Vagina (tissue), 2 donors: Measurements from ENCODE around the gene IQGAP3. TPM values are rescaled to one million over a fixed set of nuclear protein-coding genes. Genes with fewer than 3 reads are reported as not detected.

Experiments
- DNase-seq, 2 donors: peaks; one replicate each; pipeline ENCODE4 v3.0.0-alpha.2; 2017; ENCODE audit errors: extremely low spot score in 2 of 2
- H3K27ac ChIP-seq: fragments of 200-600 bp; sonication (generic); one replicate; pipeline ENCODE4 v1.5.1; 2019
- H3K27me3 ChIP-seq: fragments of 200-600 bp; sonication (generic); one replicate; pipeline ENCODE4 v1.5.1; 2019
- H3K36me3 ChIP-seq, 2 donors: fragments of 200-600 bp; sonication (generic); one replicate each; pipeline ENCODE4 v1.5.1; 2017 to 2019
- H3K4me1 ChIP-seq: fragments of 200-600 bp; sonication (generic); one replicate; pipeline ENCODE4 v1.5.1; 2019
- H3K4me3 ChIP-seq, 2 donors: fragments of 200-600 bp; sonication (generic); 1 replicate in 1 of 2; 2 replicates in 1 of 2; pipeline ENCODE4 v1.5.1; 2016 to 2019
- H3K9me3 ChIP-seq: fragments of 200-600 bp; sonication (generic); one replicate; pipeline ENCODE4 v1.5.1; 2019
- CTCF ChIP-seq, 3 experiments: fragments of 450-650 bp in 2 of 3; fragments of 200-600 bp in 1 of 3; sonication (generic) in 1 of 3; IDR thresholded peaks; one replicate each; pipeline ENCODE4 v1.5.1; 2017 to 2019; ENCODE audit warnings: antibody characterized with exemption in 3 of 3, mild to moderate bottlenecking in 2 of 3, moderate library complexity in 2 of 3
- POLR2A ChIP-seq, 2 donors: fragments of 450-650 bp; IDR thresholded peaks; one replicate each; pipeline ENCODE4 v1.6.1; 2017; ENCODE audit warnings: antibody characterized with exemption in 2 of 2, mild to moderate bottlenecking in 2 of 2, moderate library complexity in 2 of 2
- POLR2AphosphoS5 ChIP-seq, 2 donors: sonication (generic); formaldehyde crosslinking; IDR thresholded peaks; one replicate each; pipeline ENCODE4 v1.9.0; 2017; ENCODE audit warnings: antibody characterized with exemption in 2 of 2, mild to moderate bottlenecking in 2 of 2, low read depth in 1 of 2; ENCODE audit not compliant: insufficient read depth in 1 of 2
- intact Hi-C: fragments of 100-400 bp; cut with DNase I; formaldehyde crosslinking; loops from one replicate; pipeline ENCODE4 v1.15.1; 2023
- total RNA-seq: library from RNA; depleted of rRNA; stranded (reverse); fragments of >200 nt; gene quantifications from one replicate; pipeline ENCODE4 v1.2.3, GENCODE V29; 2016

IQGAP3 gene
- total RNA-seq, 1 donor from 2014 or later: 2.9 TPM

- Histone ChIP-seq H3K4me1 (peaks cover 21% of the 10 kb centered on the region), H3K9me3 (no peaks in the 10 kb centered on the region), H3K4me3 (no peak overlapping the region), H3K27ac (no peak overlapping the region), H3K27me3 (no peaks in the 10 kb centered on the region), H3K36me3 (peaks cover 0 to 38% of the 10 kb centered on the region in 2 donors)
- intact Hi-C loops: no loop called here
- TF ChIP-seq CTCF (IDR thresholded peaks at IDR 0.05): no peak
- no peak for TF ChIP-seq POLR2AphosphoS5 (IDR thresholded peaks at IDR 0.05; ENCODE audit: insufficient read depth in 1 of 2, low read depth in 1 of 2)
- TF ChIP-seq POLR2A (IDR thresholded peaks at IDR 0.05): no peak
- DNase-seq: no peak
These were observed 26.5 kb upstream of the IQGAP3 start for GRCh38 chr1:156598731-156599432.

GRCh38 chr1:156598125-156598524 is 25.8 kb upstream of the IQGAP3 start:
- no peak for DNase-seq
- H3K27me3 ChIP-seq: no peaks in the 10 kb centered on the region
- H3K4me3 ChIP-seq: no peak overlapping the region
- intact Hi-C loops: no loop called here
- H3K4me1 ChIP-seq: peaks cover 21% of the 10 kb centered on the region
- no peak for TF ChIP-seq POLR2A (IDR thresholded peaks at IDR 0.05)
- no peak for TF ChIP-seq POLR2AphosphoS5 (IDR thresholded peaks at IDR 0.05; ENCODE audit: insufficient read depth in 1 of 2, low read depth in 1 of 2)
- TF ChIP-seq CTCF (IDR thresholded peaks at IDR 0.05): no peak
- no peaks in the 10 kb centered on the region for H3K9me3 ChIP-seq
- peaks cover 0 to 39% of the 10 kb centered on the region in 2 donors for H3K36me3 ChIP-seq
- H3K27ac ChIP-seq: no peak overlapping the region

GRCh38 chr1:156596426-156596825 is 24.1 kb upstream of the IQGAP3 start:
- H3K36me3 ChIP-seq: peaks cover 0 to 39% of the 10 kb centered on the region in 2 donors
- H3K9me3 ChIP-seq: no peaks in the 10 kb centered on the region
- H3K27ac ChIP-seq: no peak overlapping the region
- H3K4me3 ChIP-seq: no peak overlapping the region
- no peaks in the 10 kb centered on the region for H3K27me3 ChIP-seq
- TF ChIP-seq POLR2AphosphoS5 (IDR thresholded peaks at IDR 0.05; ENCODE audit: insufficient read depth in 1 of 2, low read depth in 1 of 2) (no peak), CTCF (IDR thresholded peaks at IDR 0.05) (no peak), POLR2A (IDR thresholded peaks at IDR 0.05) (no peak)
- H3K4me1 ChIP-seq: peaks cover 27% of the 10 kb centered on the region
- intact Hi-C loops: no loop called here
- DNase-seq: no peak

- no peak overlapping the region for H3K27ac ChIP-seq
- peaks cover 25% of the 10 kb centered on the region for H3K4me1 ChIP-seq
- DNase-seq: no peak
- H3K27me3 ChIP-seq: no peaks in the 10 kb centered on the region
- intact Hi-C loops: no loop called here
- TF ChIP-seq POLR2A (IDR thresholded peaks at IDR 0.05): no peak
- no peak for TF ChIP-seq CTCF (IDR thresholded peaks at IDR 0.05)
- no peak for TF ChIP-seq POLR2AphosphoS5 (IDR thresholded peaks at IDR 0.05; ENCODE audit: insufficient read depth in 1 of 2, low read depth in 1 of 2)
- H3K9me3 ChIP-seq: no peaks in the 10 kb centered on the region
- peaks cover 0 to 39% of the 10 kb centered on the region in 2 donors for H3K36me3 ChIP-seq
- H3K4me3 ChIP-seq: no peak overlapping the region
These were observed 22.7 kb upstream of the IQGAP3 start for GRCh38 chr1:156595016-156595415.

GRCh38 chr1:156594190-156594589 is 21.8 kb upstream of the IQGAP3 start:
- intact Hi-C loops: no loop called here
- no peak for DNase-seq
- TF ChIP-seq POLR2A (IDR thresholded peaks at IDR 0.05) (no peak), POLR2AphosphoS5 (IDR thresholded peaks at IDR 0.05; ENCODE audit: insufficient read depth in 1 of 2, low read depth in 1 of 2) (no peak), CTCF (IDR thresholded peaks at IDR 0.05) (no peak)
- Histone ChIP-seq H3K36me3 (peaks cover 0 to 39% of the 10 kb centered on the region in 2 donors), H3K9me3 (no peaks in the 10 kb centered on the region), H3K4me3 (no peak overlapping the region), H3K27me3 (no peaks in the 10 kb centered on the region), H3K27ac (no peak overlapping the region), H3K4me1 (peaks cover 20% of the 10 kb centered on the region)
